Keratinocyte (primary cell): Measurements from ENCODE around the gene HSD17B14. TPM values are rescaled to one million over a fixed set of nuclear protein-coding genes. Genes with fewer than 3 reads are reported as not detected.

Experiments used
- DNase-seq: peaks from one replicate; pipeline ENCODE4 v3.0.0-alpha.2; 2011; ENCODE audit warnings: low read depth, missing footprints, low spot score
- FAIRE-seq: peaks from 2 replicates; lab custom pipeline; 2011; peaks lifted over from hg19 to GRCh38; lab: Jason Lieb, UNC
- H2AFZ ChIP-seq: 2 replicates; pipeline ENCODE4 v1.6.0; 2012; ENCODE audit warnings: low read length, control low read depth, inconsistent platforms; ENCODE audit not compliant: control insufficient read depth
- H3K27ac ChIP-seq: 2 replicates; pipeline ENCODE4 v1.5.1; 2011; ENCODE audit warnings: low read length; ENCODE audit not compliant: control insufficient read depth, insufficient read depth
- H3K27me3 ChIP-seq: 3 replicates; pipeline ENCODE4 v1.6.0; 2011; ENCODE audit warnings: low read length; ENCODE audit not compliant: control insufficient read depth, insufficient read depth; ENCODE audit errors: extremely low read depth
- H3K36me3 ChIP-seq, 2 experiments: 2 replicates in 1 of 2; 3 replicates in 1 of 2; pipeline ENCODE4 v1.5.1; 2011; ENCODE audit warnings: low read length in 2 of 2, mild to moderate bottlenecking in 1 of 2; ENCODE audit not compliant: control insufficient read depth in 2 of 2, insufficient read depth in 2 of 2; ENCODE audit errors: extremely low read depth in 1 of 2
- H3K4me1 ChIP-seq: 3 replicates; pipeline ENCODE4 v1.5.1; 2011; ENCODE audit warnings: low read length; ENCODE audit not compliant: control insufficient read depth, insufficient read depth; ENCODE audit errors: extremely low read depth
- H3K4me2 ChIP-seq: 3 replicates; pipeline ENCODE4 v1.6.0; 2011; ENCODE audit warnings: low read depth, low read length; ENCODE audit not compliant: control insufficient read depth, insufficient read depth; ENCODE audit errors: extremely low read depth
- H3K4me3 ChIP-seq, 3 experiments: fragments of 200-600 bp in 1 of 3; sonication (generic) in 1 of 3; 2 replicates in 2 of 3; 3 replicates in 1 of 3; pipeline ENCODE4 v1.5.1; 2011 to 2016; ENCODE audit warnings: low read length in 3 of 3, mild to moderate bottlenecking in 3 of 3, control low read depth in 2 of 3, inconsistent platforms in 1 of 3, low read depth in 1 of 3, mixed read lengths in 1 of 3, mixed run types in 1 of 3, moderate library complexity in 1 of 3; ENCODE audit not compliant: control insufficient read depth in 2 of 3, insufficient read depth in 2 of 3; ENCODE audit errors: extremely low read depth in 1 of 3
- H3K79me2 ChIP-seq: 2 replicates; pipeline ENCODE4 v1.6.0; 2012; ENCODE audit warnings: low read length; ENCODE audit not compliant: control insufficient read depth, insufficient read depth
- H3K9ac ChIP-seq: 3 replicates; pipeline ENCODE4 v1.6.0; 2011; ENCODE audit warnings: low read length; ENCODE audit not compliant: control insufficient read depth, insufficient read depth; ENCODE audit errors: extremely low read depth
- H3K9me1 ChIP-seq: 3 replicates; pipeline ENCODE4 v1.6.0; 2011; ENCODE audit warnings: low read length; ENCODE audit not compliant: control insufficient read depth, insufficient read depth; ENCODE audit errors: extremely low read depth
- H3K9me3 ChIP-seq: 2 replicates; pipeline ENCODE4 v1.5.1; 2012; ENCODE audit warnings: low read depth, low read length; ENCODE audit not compliant: control insufficient read depth
- H4K20me1 ChIP-seq: 3 replicates; pipeline ENCODE4 v1.6.0; 2011; ENCODE audit warnings: low read length; ENCODE audit not compliant: control insufficient read depth, insufficient read depth; ENCODE audit errors: extremely low read depth
- EZH2 ChIP-seq: IDR thresholded peaks from one replicate; pipeline ENCODE4 v1.6.1; 2012; ENCODE audit warnings: inconsistent platforms, mild to moderate bottlenecking, low read length, moderate library complexity
- dilution Hi-C: fragments of 300-500 bp; cut with MboI; formaldehyde crosslinking; loops from one replicate; pipeline ENCODE4 v1.7.0; 2020; ENCODE audit warnings: low sequenced_read_pairs; ENCODE audit not compliant: extremely low pct_ligation_motif_present
- polyA plus RNA-seq, 5 experiments: library from polyadenylated mRNA; depleted of rRNA in 3 of 5; stranded (reverse) in 3 of 5; stranded (forward) in 1 of 5; unstranded in 1 of 5; fragments of >200 nt; gene quantifications; 1 replicate in 1 of 5; 2 replicates in 3 of 5; 3 replicates in 1 of 5; pipeline versions ENCODE4 v1.2.1 to v1.2.3, GENCODE V29; 2011 to 2012; ENCODE audit warnings: missing spikeins in 2 of 5, low read depth in 1 of 5, low replicate concordance in 1 of 5
- TF ChIP-seq, protein P1 (sequence below), 3 experiments: IDR thresholded peaks in 1 of 3; conservative IDR thresholded peaks in 1 of 3; optimal IDR thresholded peaks in 1 of 3; 2 replicates in 2 of 3; 3 replicates in 1 of 3; pipeline versions ENCODE3 to v1.5.1; 2011; ENCODE audit warnings: low read length in 3 of 3, mild to moderate bottlenecking in 3 of 3, moderate library complexity in 2 of 3, control low read depth in 1 of 3, inconsistent platforms in 1 of 3; ENCODE audit not compliant: insufficient read depth in 2 of 3; ENCODE audit errors: extremely low read depth in 1 of 3

HSD17B14 gene
- polyA plus RNA-seq, 1 donor (not counting 4 experiments of a cell fraction or from before 2014, with no cell fraction given), result 0.92 TPM

DNA sequence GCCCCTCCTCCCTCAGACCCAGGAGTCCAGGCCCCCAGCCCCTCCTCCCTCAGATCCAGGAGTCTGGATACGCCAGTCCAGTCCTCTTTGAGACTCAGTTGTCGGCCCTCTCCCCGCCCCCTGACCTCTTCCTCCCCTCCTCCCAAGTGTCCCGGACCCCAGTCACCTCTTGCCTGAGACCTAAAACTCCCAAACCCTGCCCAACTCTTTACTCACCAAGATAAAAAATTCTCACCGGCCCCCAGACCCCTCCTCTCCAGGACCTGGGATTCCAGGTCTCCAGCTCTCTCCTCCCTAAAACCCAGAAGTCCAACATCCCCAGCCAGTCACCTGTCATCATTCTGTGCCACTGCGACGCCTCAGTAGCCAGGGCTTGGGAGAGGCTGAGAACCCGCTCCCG lies 1.4 kb upstream of the HSD17B14 start:
- no peak for DNase-seq
- dilution Hi-C loops, result no loop called here
- H4K20me1 ChIP-seq, result no peaks in the 10 kb centered on the region
- no peak overlapping the region for H3K27ac ChIP-seq
- no peaks in the 10 kb centered on the region for H3K27me3 ChIP-seq
- peaks cover 12% of the 10 kb centered on the region for H3K4me1 ChIP-seq
- H3K9me3 ChIP-seq, result no peaks in the 10 kb centered on the region
- no peaks in the 10 kb centered on the region for H3K36me3 ChIP-seq
- H3K4me2 ChIP-seq, result no peak overlapping the region
- TF ChIP-seq, protein P1, sequence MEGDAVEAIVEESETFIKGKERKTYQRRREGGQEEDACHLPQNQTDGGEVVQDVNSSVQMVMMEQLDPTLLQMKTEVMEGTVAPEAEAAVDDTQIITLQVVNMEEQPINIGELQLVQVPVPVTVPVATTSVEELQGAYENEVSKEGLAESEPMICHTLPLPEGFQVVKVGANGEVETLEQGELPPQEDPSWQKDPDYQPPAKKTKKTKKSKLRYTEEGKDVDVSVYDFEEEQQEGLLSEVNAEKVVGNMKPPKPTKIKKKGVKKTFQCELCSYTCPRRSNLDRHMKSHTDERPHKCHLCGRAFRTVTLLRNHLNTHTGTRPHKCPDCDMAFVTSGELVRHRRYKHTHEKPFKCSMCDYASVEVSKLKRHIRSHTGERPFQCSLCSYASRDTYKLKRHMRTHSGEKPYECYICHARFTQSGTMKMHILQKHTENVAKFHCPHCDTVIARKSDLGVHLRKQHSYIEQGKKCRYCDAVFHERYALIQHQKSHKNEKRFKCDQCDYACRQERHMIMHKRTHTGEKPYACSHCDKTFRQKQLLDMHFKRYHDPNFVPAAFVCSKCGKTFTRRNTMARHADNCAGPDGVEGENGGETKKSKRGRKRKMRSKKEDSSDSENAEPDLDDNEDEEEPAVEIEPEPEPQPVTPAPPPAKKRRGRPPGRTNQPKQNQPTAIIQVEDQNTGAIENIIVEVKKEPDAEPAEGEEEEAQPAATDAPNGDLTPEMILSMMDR (optimal IDR thresholded peaks at IDR 0.05 in 1 of 3, IDR thresholded peaks at IDR 0.05 in 1 of 3, conservative IDR thresholded peaks at IDR 0.05 in 1 of 3; ENCODE audit: extremely low read depth in 1 of 3, insufficient read depth in 2 of 3, low read length in 3 of 3), result no peak
- TF ChIP-seq EZH2, result no peak
- no peak for FAIRE-seq
- no peaks in the 10 kb centered on the region for H3K79me2 ChIP-seq
- H2AFZ ChIP-seq, result no peak overlapping the region
- no peak overlapping the region for H3K4me3 ChIP-seq
- H3K9me1 ChIP-seq, result no peaks in the 10 kb centered on the region
- no peak overlapping the region for H3K9ac ChIP-seq

DNA sequence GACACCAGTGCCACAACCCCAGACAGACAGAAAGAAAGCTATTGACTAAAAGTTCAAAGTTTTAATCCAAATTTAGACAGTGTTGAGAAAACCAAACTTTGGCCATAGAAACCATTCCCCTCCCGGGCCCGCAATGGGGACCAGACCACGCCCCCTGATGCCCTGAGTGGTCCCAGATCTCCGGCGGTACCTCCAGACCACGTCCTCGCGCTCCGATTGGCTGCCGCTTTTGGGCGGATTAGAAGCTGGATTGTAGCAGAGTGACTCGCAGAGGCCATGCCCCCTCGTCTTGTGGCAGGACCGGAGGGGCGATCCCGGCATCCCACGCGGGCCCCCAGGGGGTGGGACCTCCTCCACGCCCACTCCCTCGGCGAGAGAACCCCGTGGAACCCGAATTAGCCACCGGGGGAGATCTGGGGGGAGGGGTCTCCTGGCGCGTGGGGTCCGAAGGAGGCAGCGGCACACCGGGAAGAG lies 797 bp upstream of the HSD17B14 start:
- dilution Hi-C loops, result no loop called here
- Histone ChIP-seq H2AFZ (peak overlapping the region; percentile 88), H3K9me3 (no peaks in the 10 kb centered on the region), H3K4me1 (peaks cover 12% of the 10 kb centered on the region), H4K20me1 (no peaks in the 10 kb centered on the region), H3K4me3 (peak overlapping the region in 2 of 3 experiments; percentile 45 to 49), H3K9ac (peak overlapping the region; percentile 22), H3K4me2 (peak overlapping the region; percentile 71), H3K27ac (no peak overlapping the region), H3K36me3 (no peaks in the 10 kb centered on the region), H3K27me3 (no peaks in the 10 kb centered on the region), H3K79me2 (no peaks in the 10 kb centered on the region), H3K9me1 (no peaks in the 10 kb centered on the region)
- FAIRE-seq (no peak), DNase-seq (no peak)
- no peak for TF ChIP-seq EZH2
- TF ChIP-seq, protein P1 (optimal IDR thresholded peaks at IDR 0.05 in 1 of 3, IDR thresholded peaks at IDR 0.05 in 1 of 3, conservative IDR thresholded peaks at IDR 0.05 in 1 of 3; ENCODE audit: extremely low read depth in 1 of 3, insufficient read depth in 2 of 3, low read length in 3 of 3), result no peak
